Loucy (cell line): Measurements from ENCODE around the gene PITRM1.

Experiments used
- H2AFZ ChIP-seq: fragments of 200-600 bp; sonication (generic); 2 replicates; pipeline ENCODE4 v1.6.0; 2016; ENCODE audit warnings: antibody characterized with exemption, mild to moderate bottlenecking, low read length, moderate library complexity
- H3F3A ChIP-seq: fragments of 200-600 bp; 2 replicates; pipeline ENCODE4 v1.6.0; 2016; ENCODE audit warnings: antibody characterized with exemption, low read depth, mild to moderate bottlenecking
- H3K27me3 ChIP-seq: fragments of 200-600 bp; sonication (generic); 2 replicates; pipeline ENCODE4 v1.6.1; 2014; ENCODE audit warnings: low read length, mild to moderate bottlenecking; ENCODE audit not compliant: insufficient read depth, poor library complexity, severe bottlenecking
- H3K36me3 ChIP-seq: fragments of 200-600 bp; sonication (generic); 2 replicates; pipeline ENCODE4 v1.6.1; 2016; ENCODE audit warnings: low read length; ENCODE audit not compliant: insufficient read depth
- H3K4me1 ChIP-seq: fragments of 200-600 bp; sonication (generic); 2 replicates; pipeline ENCODE4 v1.5.1; 2014; ENCODE audit warnings: low read length, mild to moderate bottlenecking; ENCODE audit not compliant: insufficient read depth, poor library complexity, severe bottlenecking
- H3K4me2 ChIP-seq: fragments of 200-600 bp; sonication (generic); 2 replicates; pipeline ENCODE4 v1.6.0; 2014; ENCODE audit warnings: antibody characterized with exemption, low read length, low read depth, mild to moderate bottlenecking; ENCODE audit not compliant: poor library complexity, severe bottlenecking
- H3K4me3 ChIP-seq: fragments of 200-600 bp; sonication (generic); 2 replicates; pipeline ENCODE4 v1.5.1; 2014; ENCODE audit warnings: low read length, mild to moderate bottlenecking, mixed read lengths; ENCODE audit not compliant: poor library complexity, severe bottlenecking
- H3K79me2 ChIP-seq: fragments of 200-600 bp; sonication (generic); 2 replicates; pipeline ENCODE4 v1.6.1; 2014; ENCODE audit warnings: low read length; ENCODE audit not compliant: insufficient read depth
- H3K9ac ChIP-seq: fragments of 200-600 bp; sonication (generic); 2 replicates; pipeline ENCODE4 v1.6.0; 2014; ENCODE audit warnings: mild to moderate bottlenecking, low read depth, low read length, moderate library complexity; ENCODE audit not compliant: poor library complexity, severe bottlenecking
- H3K9me2 ChIP-seq: fragments of 200-600 bp; sonication (generic); replicated peaks from 2 replicates; pipeline ENCODE4 v1.6.1; 2016; ENCODE audit warnings: low read depth, low read length, mixed read lengths
- H3K9me3 ChIP-seq: fragments of 200-600 bp; sonication (generic); 2 replicates; pipeline ENCODE4 v1.6.1; 2014; ENCODE audit warnings: mild to moderate bottlenecking, antibody characterized with exemption, low read length, low read depth; ENCODE audit not compliant: insufficient read depth
- H4K20me1 ChIP-seq: fragments of 200-600 bp; sonication (generic); 2 replicates; pipeline ENCODE4 v1.6.0; 2014; ENCODE audit warnings: antibody characterized with exemption, low read length, mild to moderate bottlenecking; ENCODE audit not compliant: insufficient read depth, poor library complexity, severe bottlenecking
- EZH2phosphoT487 ChIP-seq: fragments of 200-600 bp; IDR thresholded peaks from 2 replicates; pipeline ENCODE4 v1.6.1; 2018; ENCODE audit warnings: antibody characterized with exemption, mild to moderate bottlenecking, moderate library complexity, borderline replicate concordance
- TF ChIP-seq, protein P1 (sequence below): fragments of 200-600 bp; sonication (generic); conservative IDR thresholded peaks from 2 replicates; pipeline ENCODE4 v1.5.1; 2014; ENCODE audit warnings: mild to moderate bottlenecking, antibody characterized with exemption, low read length

PITRM1 gene

DNA sequence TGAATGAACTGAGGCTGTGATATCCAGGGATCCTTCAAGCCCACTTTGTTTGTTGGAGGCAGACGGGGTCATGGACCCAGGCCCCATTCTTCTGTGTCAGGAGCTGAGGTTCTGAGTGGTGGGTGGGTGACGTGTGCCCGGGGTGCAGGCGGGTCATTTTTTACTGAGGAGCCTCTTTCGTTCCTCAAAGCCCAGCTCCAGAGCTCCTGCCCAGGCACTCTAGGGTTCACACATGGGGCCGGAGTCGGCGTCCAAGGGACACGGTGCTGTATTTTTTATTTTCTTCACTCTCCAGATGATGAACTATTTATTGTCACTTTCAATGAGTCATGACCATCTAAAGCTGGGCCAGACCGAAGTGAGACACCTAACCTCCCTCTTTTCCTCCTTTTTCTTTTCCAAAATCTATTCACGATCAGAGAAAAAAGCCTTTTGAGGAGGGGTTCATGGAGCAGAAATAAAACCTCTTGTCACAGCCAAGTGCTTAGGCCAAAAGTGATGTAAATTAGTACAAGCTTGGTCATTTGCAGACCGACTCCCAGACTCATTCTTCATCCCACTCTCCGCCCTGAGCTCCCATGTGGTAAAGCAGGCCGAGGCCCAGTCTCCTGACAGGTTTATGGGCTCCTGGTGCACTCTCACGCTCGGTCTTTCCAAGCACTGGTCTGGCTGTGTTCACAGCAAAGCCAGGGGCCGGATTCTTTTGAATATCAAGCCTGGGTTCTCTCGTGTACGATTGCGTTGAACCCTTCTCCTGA is 41.4 kb upstream of the PITRM1 start:
- no peaks in the 10 kb centered on the region for H3K4me1 ChIP-seq
- H4K20me1 ChIP-seq, result no peaks in the 10 kb centered on the region
- H3K9ac ChIP-seq, result no peak overlapping the region
- H3K79me2 ChIP-seq, result no peaks in the 10 kb centered on the region
- no peak overlapping the region for H2AFZ ChIP-seq
- H3K36me3 ChIP-seq, result no peaks in the 10 kb centered on the region
- TF ChIP-seq, protein P1, sequence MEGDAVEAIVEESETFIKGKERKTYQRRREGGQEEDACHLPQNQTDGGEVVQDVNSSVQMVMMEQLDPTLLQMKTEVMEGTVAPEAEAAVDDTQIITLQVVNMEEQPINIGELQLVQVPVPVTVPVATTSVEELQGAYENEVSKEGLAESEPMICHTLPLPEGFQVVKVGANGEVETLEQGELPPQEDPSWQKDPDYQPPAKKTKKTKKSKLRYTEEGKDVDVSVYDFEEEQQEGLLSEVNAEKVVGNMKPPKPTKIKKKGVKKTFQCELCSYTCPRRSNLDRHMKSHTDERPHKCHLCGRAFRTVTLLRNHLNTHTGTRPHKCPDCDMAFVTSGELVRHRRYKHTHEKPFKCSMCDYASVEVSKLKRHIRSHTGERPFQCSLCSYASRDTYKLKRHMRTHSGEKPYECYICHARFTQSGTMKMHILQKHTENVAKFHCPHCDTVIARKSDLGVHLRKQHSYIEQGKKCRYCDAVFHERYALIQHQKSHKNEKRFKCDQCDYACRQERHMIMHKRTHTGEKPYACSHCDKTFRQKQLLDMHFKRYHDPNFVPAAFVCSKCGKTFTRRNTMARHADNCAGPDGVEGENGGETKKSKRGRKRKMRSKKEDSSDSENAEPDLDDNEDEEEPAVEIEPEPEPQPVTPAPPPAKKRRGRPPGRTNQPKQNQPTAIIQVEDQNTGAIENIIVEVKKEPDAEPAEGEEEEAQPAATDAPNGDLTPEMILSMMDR, result no peak
- no peak for TF ChIP-seq EZH2phosphoT487
- H3K9me3 ChIP-seq, result no peaks in the 10 kb centered on the region
- no peak overlapping the region for H3K4me2 ChIP-seq
- no peaks in the 10 kb centered on the region for H3K9me2 ChIP-seq
- no peaks in the 10 kb centered on the region for H3K27me3 ChIP-seq
- H3F3A ChIP-seq, result no peaks in the 10 kb centered on the region
- no peak overlapping the region for H3K4me3 ChIP-seq

DNA sequence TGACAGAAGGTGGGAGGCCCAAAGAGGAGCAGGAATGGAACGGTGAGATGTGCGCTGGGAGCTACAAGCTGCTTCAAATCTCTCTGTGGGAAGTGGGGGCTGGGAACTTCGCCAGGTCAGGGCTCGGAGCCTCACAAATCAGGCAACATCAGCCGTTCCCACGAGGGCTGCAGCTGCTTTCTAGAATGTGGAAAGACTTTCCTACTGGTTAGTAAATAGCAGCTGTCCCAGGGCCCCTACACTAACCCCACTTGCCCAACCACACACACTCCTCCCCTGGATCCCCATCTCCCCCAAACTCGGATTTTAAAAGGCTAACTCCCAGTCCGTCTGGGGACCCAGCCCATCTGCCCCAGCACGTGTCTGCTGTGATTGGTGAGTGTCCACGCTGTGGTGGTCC is 40.6 kb upstream of the PITRM1 start:
- no peaks in the 10 kb centered on the region for H3K79me2 ChIP-seq
- H3K9me2 ChIP-seq, result no peaks in the 10 kb centered on the region
- H4K20me1 ChIP-seq, result no peaks in the 10 kb centered on the region
- H3F3A ChIP-seq, result no peaks in the 10 kb centered on the region
- TF ChIP-seq, protein P1, result no peak
- no peak for TF ChIP-seq EZH2phosphoT487
- peaks cover 6% of the 10 kb centered on the region for H3K27me3 ChIP-seq
- no peak overlapping the region for H3K4me2 ChIP-seq
- no peak overlapping the region for H3K9ac ChIP-seq
- H3K4me3 ChIP-seq, result no peak overlapping the region
- no peaks in the 10 kb centered on the region for H3K9me3 ChIP-seq
- no peak overlapping the region for H2AFZ ChIP-seq
- no peaks in the 10 kb centered on the region for H3K4me1 ChIP-seq
- H3K36me3 ChIP-seq, result no peaks in the 10 kb centered on the region

DNA sequence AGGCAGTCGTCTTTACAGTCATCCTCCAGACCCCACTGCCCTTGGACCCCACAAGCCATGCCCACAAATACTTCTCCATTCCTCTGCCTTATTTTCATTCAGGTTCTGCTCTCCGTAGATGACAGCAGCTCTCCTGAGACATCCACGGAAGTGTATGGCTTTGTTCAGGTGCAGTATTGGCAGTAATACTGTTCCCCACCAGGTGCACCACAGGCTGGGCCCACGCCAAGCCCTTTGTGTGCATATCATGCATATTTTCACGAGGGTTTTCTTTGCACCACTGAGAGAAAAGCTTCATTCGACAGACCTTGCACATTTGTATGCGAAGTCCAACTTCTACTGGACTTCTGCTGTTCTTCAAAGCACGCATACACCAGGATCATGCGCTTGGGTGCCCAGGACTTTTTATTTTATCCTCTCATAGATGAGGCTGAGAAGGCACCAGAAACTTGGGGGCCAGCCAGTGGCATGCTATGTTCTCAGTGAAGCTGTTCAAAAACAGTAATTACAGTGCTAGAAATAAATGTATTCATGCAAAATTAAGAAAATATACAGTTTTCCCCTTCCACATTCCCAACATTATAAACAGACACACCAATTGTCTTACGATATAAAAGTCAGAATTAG is 37.8 kb upstream of the PITRM1 start:
- H3F3A ChIP-seq, result no peaks in the 10 kb centered on the region
- no peaks in the 10 kb centered on the region for H3K9me2 ChIP-seq
- TF ChIP-seq, protein P1, result no peak
- no peak for TF ChIP-seq EZH2phosphoT487
- no peak overlapping the region for H3K9ac ChIP-seq
- H3K79me2 ChIP-seq, result no peaks in the 10 kb centered on the region
- H3K36me3 ChIP-seq, result no peaks in the 10 kb centered on the region
- H3K4me3 ChIP-seq, result no peak overlapping the region
- H3K4me1 ChIP-seq, result no peaks in the 10 kb centered on the region
- H4K20me1 ChIP-seq, result no peaks in the 10 kb centered on the region
- peaks cover 21% of the 10 kb centered on the region for H3K27me3 ChIP-seq
- H2AFZ ChIP-seq, result no peak overlapping the region
- H3K4me2 ChIP-seq, result no peak overlapping the region
- no peaks in the 10 kb centered on the region for H3K9me3 ChIP-seq
